GM10266 (cell line): ENCODE measurements around the gene GFI1.

Experiments
- DNase-seq: peaks from one replicate; pipeline ENCODE4 v3.0.0; 2012; ENCODE audit errors: extremely low spot score
- TF ChIP-seq, protein P1 (sequence below): IDR thresholded peaks from 2 replicates; pipeline ENCODE4 v1.5.1; 2012; ENCODE audit warnings: mild to moderate bottlenecking, low read depth; ENCODE audit not compliant: control insufficient read depth, insufficient read depth; ENCODE audit errors: missing control alignments

The GFI1 gene

DNA sequence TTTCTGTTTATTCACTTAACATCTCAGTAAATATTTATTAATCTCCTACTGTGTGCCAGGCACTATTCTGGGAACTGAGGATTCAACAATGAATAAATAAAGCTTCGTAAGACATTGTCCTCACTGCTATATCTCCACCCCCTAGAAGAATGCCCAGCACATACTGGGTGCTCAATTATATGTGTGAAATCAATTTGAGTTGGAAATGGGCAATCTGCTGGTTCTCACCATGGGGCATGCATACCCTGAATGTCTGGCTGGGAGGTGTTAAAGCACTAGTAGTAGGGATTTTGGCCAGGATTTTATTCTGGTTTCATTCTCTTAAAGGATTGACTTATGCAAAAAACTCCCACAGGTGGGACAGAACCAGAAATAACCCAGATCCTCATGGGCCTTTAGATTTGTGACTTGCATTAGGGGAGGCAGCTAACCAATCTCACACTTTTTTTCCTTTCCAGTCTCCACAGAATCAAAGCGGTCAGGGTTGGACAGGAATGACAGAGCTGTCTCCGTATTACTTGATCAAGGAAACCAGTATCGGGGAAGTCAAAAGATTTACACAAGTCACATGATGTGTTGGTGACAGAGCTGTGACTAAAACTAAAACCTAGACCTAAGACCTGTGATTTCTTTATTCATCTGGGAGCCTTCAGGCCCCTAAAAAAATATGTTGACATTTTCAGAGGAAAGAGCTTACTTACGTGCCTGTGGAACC is 12.8 kb downstream of the GFI1 start:
- TF ChIP-seq, protein P1, sequence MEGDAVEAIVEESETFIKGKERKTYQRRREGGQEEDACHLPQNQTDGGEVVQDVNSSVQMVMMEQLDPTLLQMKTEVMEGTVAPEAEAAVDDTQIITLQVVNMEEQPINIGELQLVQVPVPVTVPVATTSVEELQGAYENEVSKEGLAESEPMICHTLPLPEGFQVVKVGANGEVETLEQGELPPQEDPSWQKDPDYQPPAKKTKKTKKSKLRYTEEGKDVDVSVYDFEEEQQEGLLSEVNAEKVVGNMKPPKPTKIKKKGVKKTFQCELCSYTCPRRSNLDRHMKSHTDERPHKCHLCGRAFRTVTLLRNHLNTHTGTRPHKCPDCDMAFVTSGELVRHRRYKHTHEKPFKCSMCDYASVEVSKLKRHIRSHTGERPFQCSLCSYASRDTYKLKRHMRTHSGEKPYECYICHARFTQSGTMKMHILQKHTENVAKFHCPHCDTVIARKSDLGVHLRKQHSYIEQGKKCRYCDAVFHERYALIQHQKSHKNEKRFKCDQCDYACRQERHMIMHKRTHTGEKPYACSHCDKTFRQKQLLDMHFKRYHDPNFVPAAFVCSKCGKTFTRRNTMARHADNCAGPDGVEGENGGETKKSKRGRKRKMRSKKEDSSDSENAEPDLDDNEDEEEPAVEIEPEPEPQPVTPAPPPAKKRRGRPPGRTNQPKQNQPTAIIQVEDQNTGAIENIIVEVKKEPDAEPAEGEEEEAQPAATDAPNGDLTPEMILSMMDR = no peak
- DNase-seq = no peak

DNA sequence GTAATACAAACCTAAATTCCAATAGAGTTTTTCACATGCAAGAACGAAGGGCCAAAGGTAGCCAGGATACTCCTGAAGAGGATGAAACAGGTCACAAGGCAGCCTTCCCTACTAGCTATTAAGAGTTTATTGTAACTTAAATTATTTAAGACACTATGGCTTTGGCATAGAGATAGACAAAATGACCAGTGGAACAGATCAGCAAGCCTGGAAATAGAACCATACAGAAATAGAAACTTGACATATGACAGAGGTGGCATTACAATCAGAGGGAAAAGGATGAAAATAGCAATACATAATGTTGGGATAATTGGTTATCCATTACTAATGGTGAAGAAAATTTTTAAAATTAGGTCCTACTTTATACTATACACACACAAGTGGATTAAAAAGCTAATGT is 16.5 kb downstream of the GFI1 start:
- no peak for DNase-seq
- TF ChIP-seq, protein P1 = no peak

DNA sequence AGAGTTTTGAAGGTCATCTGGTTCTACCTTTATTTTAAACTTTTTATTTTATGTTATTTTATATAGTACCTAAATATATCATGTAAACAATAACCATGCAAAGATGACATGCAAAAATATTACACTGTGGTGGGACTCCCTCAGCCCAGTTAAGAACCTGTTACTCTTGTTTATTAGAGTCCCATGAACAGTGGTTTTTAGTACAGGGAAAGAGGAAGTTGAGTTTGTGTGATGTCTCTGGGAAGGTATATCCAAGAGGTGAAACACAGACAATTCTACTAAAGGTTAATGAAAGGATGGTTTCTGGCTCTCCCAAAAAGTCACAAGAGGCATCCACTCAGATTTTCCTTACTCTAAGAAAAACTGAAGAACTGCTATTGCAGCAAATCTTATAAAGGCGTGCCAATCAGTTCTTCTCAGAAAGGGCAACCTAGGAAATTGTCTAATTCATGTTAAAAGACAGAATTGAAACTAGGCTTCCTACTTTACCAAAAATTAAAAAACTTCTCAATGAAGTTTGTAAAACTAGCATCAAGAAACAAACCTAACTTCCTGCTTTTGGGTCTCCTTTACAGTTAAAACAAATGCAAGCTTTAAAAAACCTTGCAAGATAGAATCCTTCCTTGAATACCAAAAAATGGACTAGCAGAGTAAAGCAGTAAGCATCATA is 19.9 kb downstream of the GFI1 start:
- TF ChIP-seq, protein P1 = no peak
- DNase-seq = no peak

DNA sequence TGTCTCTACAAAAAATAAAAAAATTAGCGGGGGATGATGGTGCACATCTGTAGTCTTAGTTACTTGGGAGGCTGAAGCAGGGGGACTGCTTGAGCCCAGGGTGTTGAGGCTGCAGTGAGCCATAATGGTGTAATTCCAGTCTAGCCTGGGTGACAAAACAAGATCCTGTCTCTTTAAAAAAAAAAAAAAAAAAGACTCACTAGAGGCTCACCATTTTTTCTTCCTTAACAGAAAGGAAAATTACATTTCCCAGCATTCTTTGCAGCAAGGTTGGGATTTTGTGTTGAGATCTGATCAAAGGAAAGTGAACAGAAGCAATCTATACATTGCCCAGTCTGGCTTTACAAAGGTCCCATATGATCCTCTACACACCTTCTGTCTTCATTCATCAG is 21.5 kb downstream of the GFI1 start:
- no peak for DNase-seq

DNA sequence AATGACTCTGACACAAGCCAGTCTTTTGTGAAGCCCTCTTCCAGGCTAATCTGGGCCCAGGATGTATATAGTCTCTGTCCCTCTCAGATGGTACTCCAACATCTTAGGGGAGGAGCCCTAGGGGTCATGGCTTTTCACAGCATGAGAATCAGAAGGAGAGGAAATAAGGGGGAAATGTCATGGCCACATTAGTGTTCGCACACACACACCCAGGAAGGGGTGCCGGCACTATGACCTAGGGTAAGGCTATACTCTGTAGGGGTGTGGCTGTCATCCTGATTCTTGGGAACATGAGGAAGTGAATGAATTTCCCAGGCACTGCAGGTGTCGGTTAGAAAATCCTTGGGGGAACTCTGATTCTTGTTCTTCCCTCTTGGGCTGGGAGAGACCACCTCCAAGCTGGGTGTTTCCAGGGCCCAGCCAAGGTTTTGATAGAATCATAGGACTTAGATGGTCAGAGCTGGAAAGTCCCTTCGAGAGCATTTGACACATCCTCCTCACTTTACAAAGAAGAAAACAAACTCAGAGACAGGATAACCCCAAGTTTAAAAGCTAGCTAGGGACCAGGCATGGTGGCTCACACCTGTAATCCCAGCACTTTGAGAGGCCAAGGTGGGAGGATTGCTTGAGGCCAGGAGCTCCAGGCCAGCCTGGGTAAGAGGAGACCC is 22.0 kb downstream of the GFI1 start:
- TF ChIP-seq, protein P1 = no peak
- peak; percentile 6 for DNase-seq

More for the DNA sequence above, 21.5 kb downstream of the GFI1 start:
- TF ChIP-seq, protein P1 = no peak

DNA sequence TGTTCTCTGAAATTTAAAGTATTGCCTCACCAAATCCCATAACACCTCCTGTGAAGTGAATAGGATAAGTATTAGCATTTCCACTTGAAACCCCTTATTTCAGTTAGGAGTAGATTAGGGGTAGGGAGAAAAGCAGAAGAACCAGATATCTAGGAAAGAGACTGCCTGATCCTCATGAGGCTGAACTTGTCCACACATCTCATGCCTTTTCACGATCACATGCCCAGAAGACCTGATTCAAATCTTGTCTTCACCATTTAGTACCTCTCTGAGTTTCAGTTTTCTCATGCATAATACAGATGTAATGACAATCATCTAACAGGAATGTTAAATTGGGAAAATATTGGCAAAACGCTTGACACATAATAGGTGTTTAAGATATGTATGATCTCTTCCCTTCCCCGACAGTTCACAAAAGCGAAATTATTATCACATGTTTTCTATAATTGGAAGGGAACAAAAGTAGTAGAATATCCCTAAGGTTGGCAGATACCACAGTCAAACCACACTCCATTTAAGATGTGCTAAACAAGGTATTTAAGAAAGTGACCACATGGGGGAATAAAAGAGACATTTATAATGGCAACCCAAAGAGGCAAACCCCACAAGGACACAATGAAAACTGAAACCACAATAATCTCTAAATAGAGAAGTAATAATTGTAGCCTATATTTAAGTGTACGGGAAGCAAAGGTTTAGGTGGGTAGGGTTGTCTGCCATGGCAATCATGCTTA is 25.2 kb downstream of the GFI1 start:
- DNase-seq = peak; percentile 49
- TF ChIP-seq, protein P1 = peak; percentile 7
